ENCODE results near the gene PCCA. TPM values are rescaled to one million over a fixed set of nuclear protein-coding genes. Genes with fewer than 3 reads are reported as not detected.
"Not testable (repeated sequence)": the region's sequence is repeated elsewhere in the genome, so short reads cannot be mapped to it uniquely, and the experiment has no call there.

The PCCA gene
- total RNA-seq, 4 donors from 2014 or later: 24.8 to 122 (median 53.0) TPM

- no peaks in the 10 kb centered on the region for H3K9me3 ChIP-seq
- no peak for DNase-seq
- H3K4me1 ChIP-seq: peaks cover 0 to 4% of the 10 kb centered on the region in 2 donors
- H3K36me3 ChIP-seq: no peaks in the 10 kb centered on the region
- H3K4me3 ChIP-seq: no peak overlapping the region
- no peaks in the 10 kb centered on the region for H3K27me3 ChIP-seq
- no peak for TF ChIP-seq CTCF (IDR thresholded peaks at IDR 0.05)
- TF ChIP-seq POLR2A (IDR thresholded peaks at IDR 0.05): no peak
- intact Hi-C loops (cut with DNase I; ENCODE audit: low total_unique reads): no loop called here
- no peak overlapping the region for H3K27ac ChIP-seq
Observed at GRCh38 chr13:100387416-100387815, 298.5 kb downstream of the PCCA start.

- H3K27me3 ChIP-seq; DNase-seq; H3K27ac ChIP-seq; H3K4me3 ChIP-seq; intact Hi-C loops (cut with DNase I; ENCODE audit: low total_unique reads); H3K9me3 ChIP-seq; H3K36me3 ChIP-seq; H3K4me1 ChIP-seq: not testable (repeated sequence)
Observed at GRCh38 chr13:100388150-100388549, 299.3 kb downstream of the PCCA start.

- Histone ChIP-seq H3K36me3 (no peaks in the 10 kb centered on the region), H3K27me3 (no peaks in the 10 kb centered on the region), H3K9me3 (no peaks in the 10 kb centered on the region), H3K4me3 (no peak overlapping the region), H3K27ac (no peak overlapping the region), H3K4me1 (peaks cover 0 to 4% of the 10 kb centered on the region in 2 donors)
- intact Hi-C loops (cut with DNase I; ENCODE audit: low total_unique reads): no loop called here
- no peak for DNase-seq
- TF ChIP-seq CTCF (IDR thresholded peaks at IDR 0.05): no peak
- no peak for TF ChIP-seq POLR2A (IDR thresholded peaks at IDR 0.05)
Observed at GRCh38 chr13:100388923-100389322, 300.0 kb downstream of the PCCA start.

- Histone ChIP-seq H3K27me3 (no peaks in the 10 kb centered on the region), H3K4me1 (peaks cover 0 to 4% of the 10 kb centered on the region in 2 donors), H3K36me3 (no peaks in the 10 kb centered on the region), H3K4me3 (no peak overlapping the region), H3K27ac (no peak overlapping the region), H3K9me3 (no peaks in the 10 kb centered on the region)
- DNase-seq: no peak
- intact Hi-C loops (cut with DNase I; ENCODE audit: low total_unique reads): no loop called here
- TF ChIP-seq POLR2A (IDR thresholded peaks at IDR 0.05): no peak
- TF ChIP-seq CTCF (IDR thresholded peaks at IDR 0.05): no peak
Observed at GRCh38 chr13:100389617-100390016, 300.7 kb downstream of the PCCA start.

- Histone ChIP-seq H3K27ac (peak overlapping the region; percentile 79 to 84), H3K9me3 (no peaks in the 10 kb centered on the region), H3K4me1 (peaks cover 0 to 4% of the 10 kb centered on the region in 2 donors), H3K36me3 (no peaks in the 10 kb centered on the region), H3K4me3 (no peak overlapping the region), H3K27me3 (no peaks in the 10 kb centered on the region)
- intact Hi-C loops (cut with DNase I; ENCODE audit: low total_unique reads): no loop called here
- TF ChIP-seq CTCF (IDR thresholded peaks at IDR 0.05): no peak
- TF ChIP-seq POLR2A (IDR thresholded peaks at IDR 0.05): no peak
- peak; percentile 85 to 95 for DNase-seq
Observed at GRCh38 chr13:100392709-100393630, 304.1 kb downstream of the PCCA start.
